ENCODE measurements around the gene CD38.

DNA sequence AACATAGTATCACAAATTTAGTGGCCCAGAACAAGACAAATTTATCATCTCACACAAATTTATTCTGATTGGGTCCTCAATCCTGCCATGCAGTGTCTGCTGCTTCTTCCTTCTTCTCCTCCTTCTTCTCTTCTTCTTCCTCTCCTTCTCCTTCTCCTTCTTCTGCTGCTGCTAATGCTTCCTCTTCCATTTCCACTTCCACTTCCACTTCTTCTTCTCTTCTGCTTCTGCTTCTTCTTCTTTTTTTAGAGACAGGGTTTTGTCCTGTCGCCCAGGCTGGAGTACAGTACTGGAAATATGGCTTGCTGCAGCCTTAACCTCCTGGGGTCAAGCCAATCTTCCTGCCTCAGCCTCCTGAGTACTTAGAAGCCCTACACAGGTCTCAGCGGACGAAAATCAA, 122.9 kb downstream of the CD38 start:
- TF ChIP-seq EZH2 (IDR thresholded peaks at IDR 0.05; ENCODE audit: low read length): no peak
- TF ChIP-seq, protein P1, sequence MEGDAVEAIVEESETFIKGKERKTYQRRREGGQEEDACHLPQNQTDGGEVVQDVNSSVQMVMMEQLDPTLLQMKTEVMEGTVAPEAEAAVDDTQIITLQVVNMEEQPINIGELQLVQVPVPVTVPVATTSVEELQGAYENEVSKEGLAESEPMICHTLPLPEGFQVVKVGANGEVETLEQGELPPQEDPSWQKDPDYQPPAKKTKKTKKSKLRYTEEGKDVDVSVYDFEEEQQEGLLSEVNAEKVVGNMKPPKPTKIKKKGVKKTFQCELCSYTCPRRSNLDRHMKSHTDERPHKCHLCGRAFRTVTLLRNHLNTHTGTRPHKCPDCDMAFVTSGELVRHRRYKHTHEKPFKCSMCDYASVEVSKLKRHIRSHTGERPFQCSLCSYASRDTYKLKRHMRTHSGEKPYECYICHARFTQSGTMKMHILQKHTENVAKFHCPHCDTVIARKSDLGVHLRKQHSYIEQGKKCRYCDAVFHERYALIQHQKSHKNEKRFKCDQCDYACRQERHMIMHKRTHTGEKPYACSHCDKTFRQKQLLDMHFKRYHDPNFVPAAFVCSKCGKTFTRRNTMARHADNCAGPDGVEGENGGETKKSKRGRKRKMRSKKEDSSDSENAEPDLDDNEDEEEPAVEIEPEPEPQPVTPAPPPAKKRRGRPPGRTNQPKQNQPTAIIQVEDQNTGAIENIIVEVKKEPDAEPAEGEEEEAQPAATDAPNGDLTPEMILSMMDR (optimal IDR thresholded peaks at IDR 0.05 in 1 of 3, IDR thresholded peaks at IDR 0.05 in 1 of 3, conservative IDR thresholded peaks at IDR 0.05 in 1 of 3; ENCODE audit: extremely low read depth in 1 of 3, insufficient read depth in 2 of 3, low read length in 3 of 3): no peak

Data from keratinocyte (primary cell).